GM12872 (cell line): ENCODE measurements around the gene ARFGAP2.

ENCODE experiments used
- CTCF ChIP-seq: IDR thresholded peaks from 3 replicates; pipeline ENCODE4 v1.5.1; 2011; ENCODE audit warnings: low read depth, mild to moderate bottlenecking, low read length, moderate library complexity; ENCODE audit not compliant: insufficient read depth

ARFGAP2 gene

GRCh38 chr11:47137476-47137875 lies 39.2 kb downstream of the ARFGAP2 start:
- TF ChIP-seq CTCF: no peak

- no peak for TF ChIP-seq CTCF
These were observed 39.8 kb downstream of the ARFGAP2 start for GRCh38 chr11:47136921-47137320.

- no peak for TF ChIP-seq CTCF
These were observed 40.4 kb downstream of the ARFGAP2 start for GRCh38 chr11:47136327-47136726.

- no peak for TF ChIP-seq CTCF
These were observed 43.7 kb downstream of the ARFGAP2 start for GRCh38 chr11:47132981-47133380.

GRCh38 chr11:47132490-47132889 lies 44.2 kb downstream of the ARFGAP2 start:
- TF ChIP-seq CTCF: no peak

- TF ChIP-seq CTCF: no peak
These were observed 45.5 kb downstream of the ARFGAP2 start for GRCh38 chr11:47131136-47131535.

GRCh38 chr11:47130543-47130942 lies 46.1 kb downstream of the ARFGAP2 start:
- no peak for TF ChIP-seq CTCF

GRCh38 chr11:47127213-47127612 lies 49.5 kb downstream of the ARFGAP2 start:
- TF ChIP-seq CTCF: no peak
